ENCODE data around the gene S1PR3.
"Not testable (repeated sequence)": the region's sequence is repeated elsewhere in the genome, so short reads cannot be mapped to it uniquely, and the experiment has no call there.

GRCh38 chr9:88941586-88941985 is 49.7 kb upstream of the S1PR3 start:
- not testable (repeated sequence) for TF ChIP-seq CTCF (conservative IDR thresholded peaks at IDR 0.05 in 1 of 2, IDR thresholded peaks at IDR 0.05 in 1 of 2; ENCODE audit: low read depth in 1 of 2, low read length in 2 of 2); EZH2 (IDR thresholded peaks at IDR 0.05; ENCODE audit: low read length, missing control alignments)
